GM12878 (cell line): Measurements from ENCODE around the gene SEMA5B. TPM values are rescaled to one million over a fixed set of nuclear protein-coding genes. Genes with fewer than 3 reads are reported as not detected.

Experiments used
- ATAC-seq: fragments of 200-7000 bp; cut with Tn5 transposase; 3 replicates; pipeline ENCODE4 v1.9.1; 2020; ENCODE audit warnings: mild to moderate bottlenecking, moderate library complexity
- BruUV-seq: library from RNA; stranded (reverse); fragments of 400-500 nt; replicated peaks from 2 replicates; lab custom pipeline; 2021; lab: Mats Ljungman, UMichigan
- CTCF ChIA-PET: fragments of 300-600 bp; sonication (Branson Sonifier 250); formaldehyde crosslinking; extraction: SDS; loops from one replicate; lab custom pipeline; 2021; ENCODE audit warnings: inconsistent platforms; lab: Yijun Ruan, JAX
- POLR2A ChIA-PET: fragments of 350-600 bp; formaldehyde crosslinking; extraction: SDS; loops from one replicate; lab custom pipeline; 2021; ENCODE audit warnings: inconsistent platforms; lab: Charles Lee
- RAD21 ChIA-PET: fragments of 300-600 bp; sonication (Branson Sonifier 250); formaldehyde crosslinking; loops from one replicate; lab custom pipeline; 2023; ENCODE audit warnings: antibody characterized with exemption; ENCODE audit not compliant: unreplicated experiment; lab: Charles Lee
- SMC1A ChIA-PET: fragments of 300-600 bp; sonication (Branson Sonifier 250); formaldehyde crosslinking; loops from one replicate; lab custom pipeline; 2023; ENCODE audit not compliant: unreplicated experiment, uncharacterized antibody; lab: Charles Lee
- DNase-seq: peaks from one replicate; pipeline ENCODE4 v3.0.0-alpha.2; 2011; ENCODE audit warnings: low read depth, low spot score
- FAIRE-seq: peaks from 3 replicates; lab custom pipeline; 2011; peaks lifted over from hg19 to GRCh38; lab: Jason Lieb, UNC
- H2AFZ ChIP-seq: 2 replicates; pipeline ENCODE4 v1.6.0; 2011; ENCODE audit warnings: low read depth, low read length, control low read depth; ENCODE audit not compliant: control insufficient read depth
- H3K27ac ChIP-seq: 2 replicates; pipeline ENCODE4 v1.5.1; 2011; ENCODE audit warnings: control low read depth; ENCODE audit not compliant: control insufficient read depth, insufficient read depth
- H3K27me3 ChIP-seq, 2 experiments: replicated peaks in 1 of 2; 2 replicates each; pipeline versions ENCODE4 v1.6.0 to v1.6.1; 2011; ENCODE audit warnings: low read length in 1 of 2; ENCODE audit not compliant: control insufficient read depth in 2 of 2, insufficient read depth in 2 of 2
- H3K36me3 ChIP-seq, 2 experiments: 2 replicates each; pipeline ENCODE4 v1.5.1; 2011; ENCODE audit warnings: low read length in 1 of 2; ENCODE audit not compliant: control insufficient read depth in 2 of 2, insufficient read depth in 2 of 2
- H3K4me1 ChIP-seq: 2 replicates; pipeline ENCODE4 v1.6.1; 2011; ENCODE audit warnings: mild to moderate bottlenecking, low read length, moderate library complexity, mixed read lengths; ENCODE audit not compliant: control insufficient read depth, insufficient read depth
- H3K4me2 ChIP-seq: 2 replicates; pipeline ENCODE4 v1.6.0; 2011; ENCODE audit warnings: control low read depth; ENCODE audit not compliant: control insufficient read depth, insufficient read depth
- H3K4me3 ChIP-seq: fragments of 200-600 bp; sonication (generic); 2 replicates; pipeline ENCODE4 v1.5.1; 2016
- H3K79me2 ChIP-seq: 2 replicates; pipeline ENCODE4 v1.6.0; 2011; ENCODE audit warnings: low read length; ENCODE audit not compliant: control insufficient read depth, insufficient read depth
- H3K9ac ChIP-seq: 2 replicates; pipeline ENCODE4 v1.8.0; 2011; ENCODE audit warnings: low read length, control low read depth, mixed read lengths; ENCODE audit not compliant: control insufficient read depth, insufficient read depth
- H3K9me3 ChIP-seq: replicated peaks from 3 replicates; pipeline ENCODE4 v1.5.1; 2011; ENCODE audit warnings: mild to moderate bottlenecking, low read length; ENCODE audit not compliant: control insufficient read depth, insufficient read depth
- H4K20me1 ChIP-seq: 2 replicates; pipeline ENCODE4 v1.6.0; 2011; ENCODE audit not compliant: control insufficient read depth, insufficient read depth
- PRDM15 ChIP-seq: fragments of 450-650 bp; formaldehyde crosslinking; IDR thresholded peaks from 2 replicates; pipeline ENCODE4 v1.4.0; 2020; ENCODE audit warnings: mild to moderate bottlenecking, moderate library complexity
- SREBF1 ChIP-seq: IDR thresholded peaks from 2 replicates; pipeline ENCODE4 v1.6.1; 2012; ENCODE audit warnings: mild to moderate bottlenecking, low read length
- SREBF2 ChIP-seq: IDR thresholded peaks from 2 replicates; pipeline ENCODE4 v1.6.1; 2012; ENCODE audit warnings: mild to moderate bottlenecking, low read length
- STAT1 ChIP-seq: fragments of 450-650 bp; conservative IDR thresholded peaks from 2 replicates; pipeline ENCODE4 v1.6.1; 2014; ENCODE audit warnings: antibody characterized with exemption, mild to moderate bottlenecking
- YY1 ChIP-seq: IDR thresholded peaks from 2 replicates; pipeline ENCODE4 v1.6.1; 2011; ENCODE audit warnings: low read depth, mild to moderate bottlenecking, low read length
- ZNF687 ChIP-seq: fragments of 450-650 bp; IDR thresholded peaks from 2 replicates; pipeline ENCODE4 v1.6.1; 2017; ENCODE audit warnings: mild to moderate bottlenecking, moderate library complexity
- WGBS: methylation state at CpG from one replicate; pipeline ENCODE4 v1.1.6; 2016; ENCODE audit warnings: low lambda C conversion rate; ENCODE audit not compliant: insufficient replicate concordance, insufficient coverage; ENCODE audit errors: missing lambda C conversion rate; 5-methylcytosine and 5-hydroxymethylcytosine counted together
- in situ Hi-C: fragments of 300-500 bp; cut with MboI; formaldehyde crosslinking; loops from 9 replicates; pipeline ENCODE4 v1.14.3; 2018; ENCODE audit warnings: mixed read lengths
- intact Hi-C: fragments of 100-400 bp; cut with micrococcal nuclease; formaldehyde crosslinking; loops from one replicate; pipeline ENCODE4 v1.14.2; 2022; ENCODE audit not compliant: unreplicated experiment
- polyA plus RNA-seq, 11 experiments: library from polyadenylated mRNA; depleted of rRNA in 4 of 11; unstranded in 6 of 11; stranded (reverse) in 5 of 11; fragments of >200 nt; fragmentation: Nextera tagmentation in 4 of 11; fragmentation: Illumina TruSeq in 1 of 11; extraction: Ambion mirVana in 4 of 11; extraction: Trizol in 1 of 11; gene quantifications; 1 replicate in 1 of 11; 2 replicates in 10 of 11; pipeline versions ENCODE4 v1.2.1 to v1.2.3, GENCODE V29; 2011 to 2016; ENCODE audit warnings: inconsistent platforms in 2 of 11, missing spikeins in 2 of 11, low read depth in 1 of 11
- total RNA-seq, 4 experiments: library from RNA; depleted of rRNA in 3 of 4; stranded (reverse); fragments of >200 nt in 3 of 4; fragmentation: Illumina TruSeq in 1 of 4; extraction: Trizol in 1 of 4; gene quantifications; 2 replicates each; pipeline versions ENCODE4 v1.2.1 to v1.2.3, GENCODE V29; 2013 to 2021

SEMA5B gene
- total and polyA plus RNA-seq, 10 of the 15 experiments (the other 5 are each of a cell fraction or from before 2014, with no cell fraction given) = 0.05 TPM; not detected in 9

- TF ChIP-seq SREBF2 (no peak), SREBF1 (no peak)
These were observed 6.2 kb downstream of the SEMA5B start (continued) for GRCh38 chr3:123021388-123021787.

GRCh38 chr3:123020709-123021108 lies 6.9 kb downstream of the SEMA5B start:
- Histone ChIP-seq H3K9me3 (no peaks in the 10 kb centered on the region), H3K27ac (no peak overlapping the region), H3K27me3 (peaks cover 4 to 23% of the 10 kb centered on the region in 2 experiments), H3K79me2 (no peaks in the 10 kb centered on the region), H2AFZ (no peak overlapping the region), H3K4me2 (no peak overlapping the region), H3K36me3 (no peaks in the 10 kb centered on the region), H3K4me3 (no peak overlapping the region), H3K4me1 (no peaks in the 10 kb centered on the region), H4K20me1 (no peaks in the 10 kb centered on the region), H3K9ac (no peak overlapping the region)
- intact Hi-C loops = loop anchor here (10.0 kb wide), 1 partner anchor 626 kb away; no protein-coding TSS in a partner anchor
- ChIA-PET RAD21 (interaction anchor here (1.3 kb wide), 1 partner anchor 9 kb away, joined by 4 read pairs; no protein-coding TSS in a partner anchor), SMC1A (interaction anchor here (0.6 kb wide), 1 partner anchor 115 kb away, joined by 3 read pairs; no protein-coding TSS in a partner anchor), CTCF (interaction anchor here (1.0 to 2.6 kb wide), 5 partner anchors 8 to 77 kb away, joined by 3 to 13 read pairs (median 3); no protein-coding TSS in a partner anchor), POLR2A (no interaction called here)
- in situ Hi-C loops = no loop called here
- 41% methylated on average over 3 of the region's 3 CpGs for WGBS
- DNase-seq = no peak
- BruUV-seq = no TSS peak
- no peak for ATAC-seq
- no peak for FAIRE-seq
- TF ChIP-seq PRDM15 (CRISPR knock-in tag) = no peak
- TF ChIP-seq ZNF687 = no peak
- no peak for TF ChIP-seq YY1
- no peak for TF ChIP-seq STAT1
